ENCODE data around the gene TLE3. TPM values are rescaled to one million over a fixed set of nuclear protein-coding genes. Genes with fewer than 3 reads are reported as not detected.

Gene TLE3
- total and polyA plus RNA-seq, 8 donors = 12.5 to 37.2 (median 18.9) TPM

GRCh38 chr15:70049701-70050301, 47.9 kb downstream of the TLE3 start:
- ATAC-seq = no peak
- Histone ChIP-seq H3K4me3 (no peak overlapping the region), H3K27me3 (no peaks in the 10 kb centered on the region), H3K4me1 (no peaks in the 10 kb centered on the region), H3K27ac (no peak overlapping the region), H3K36me3 (peaks cover 10 to 52% (median 41%) of the 10 kb centered on the region in 3 donors), H3K9me3 (no peaks in the 10 kb centered on the region)
- peak in 1 of 6 donors; percentile 55 for DNase-seq
- intact Hi-C loops (cut with DNase I) = no loop called here
- WGBS, 2 donors = 88% methylated on average over 22 of the region's 22 CpGs
- FAIRE-seq = no peak
- no peak for TF ChIP-seq CTCF (IDR thresholded peaks at IDR 0.05)

GRCh38 chr15:70048578-70049514, 48.9 kb downstream of the TLE3 start:
- TF ChIP-seq CTCF (IDR thresholded peaks at IDR 0.05) = no peak
- Histone ChIP-seq H3K4me1 (no peaks in the 10 kb centered on the region), H3K27me3 (no peaks in the 10 kb centered on the region), H3K27ac (no peak overlapping the region), H3K9me3 (no peaks in the 10 kb centered on the region), H3K36me3 (peaks cover 1 to 42% (median 32%) of the 10 kb centered on the region in 3 donors), H3K4me3 (no peak overlapping the region)
- no peak for ATAC-seq
- WGBS, 2 donors = 95 to 96% methylated on average over 11 of the region's 11 CpGs
- FAIRE-seq = no peak
- intact Hi-C loops (cut with DNase I) = no loop called here
- peak in 2 of 6 donors; percentile 1 to 45 for DNase-seq

- H3K4me1 ChIP-seq = no peaks in the 10 kb centered on the region
- TF ChIP-seq CTCF (IDR thresholded peaks at IDR 0.05) = no peak
- WGBS, 2 donors = 85 to 89% methylated on average over 9 of the region's 9 CpGs
- H3K9me3 ChIP-seq = no peaks in the 10 kb centered on the region
- ATAC-seq (no peak), DNase-seq (peak in 2 of 6 donors; percentile 22 to 26), FAIRE-seq (no peak)
- peaks cover 0 to 35% (median 26%) of the 10 kb centered on the region in 3 donors for H3K36me3 ChIP-seq
- intact Hi-C loops (cut with DNase I) = no loop called here
- no peaks in the 10 kb centered on the region for H3K27me3 ChIP-seq
- H3K27ac ChIP-seq = no peak overlapping the region
- H3K4me3 ChIP-seq = no peak overlapping the region
These were observed 49.5 kb downstream of the TLE3 start for GRCh38 chr15:70048198-70048565.

GRCh38 chr15:70047386-70048197, 50.1 kb downstream of the TLE3 start:
- Histone ChIP-seq H3K27me3 (no peaks in the 10 kb centered on the region), H3K36me3 (peaks cover 0 to 30% (median 21%) of the 10 kb centered on the region in 3 donors), H3K4me3 (no peak overlapping the region), H3K27ac (no peak overlapping the region), H3K4me1 (no peaks in the 10 kb centered on the region), H3K9me3 (no peaks in the 10 kb centered on the region)
- peak in 3 of 4 donors; percentile 19 to 30 (median 19) for ATAC-seq
- TF ChIP-seq CTCF (IDR thresholded peaks at IDR 0.05) = no peak
- DNase-seq = peak in 1 of 6 donors; percentile 43
- intact Hi-C loops (cut with DNase I) = no loop called here
- FAIRE-seq = no peak
- 76 to 80% methylated on average over 17 of the region's 17 CpGs for WGBS, 2 donors
